Thymus (tissue), 11 donors: ENCODE results near the gene MBNL1. TPM values are rescaled to one million over a fixed set of nuclear protein-coding genes. Genes with fewer than 3 reads are reported as not detected.

Source experiments
- DNase-seq, 9 donors: peaks; one replicate each; pipeline ENCODE4 v3.0.0-alpha.2; 2013; ENCODE audit warnings: low spot score in 9 of 9, low read depth in 6 of 9, missing footprints in 1 of 9
- H3K27ac ChIP-seq, 2 donors: one replicate each; pipeline ENCODE4 v1.5.1; 2013; ENCODE audit warnings: control low read depth in 1 of 2, low read depth in 1 of 2, low read length in 1 of 2, mild to moderate bottlenecking in 1 of 2, moderate library complexity in 1 of 2
- H3K27me3 ChIP-seq, 2 donors: one replicate each; pipeline ENCODE4 v1.5.1; 2013; ENCODE audit warnings: low read length in 1 of 2; ENCODE audit not compliant: control insufficient read depth in 2 of 2, insufficient read depth in 1 of 2
- H3K36me3 ChIP-seq, 2 donors: one replicate each; pipeline ENCODE4 v1.5.1; 2013; ENCODE audit warnings: low read length in 1 of 2, mild to moderate bottlenecking in 1 of 2, moderate library complexity in 1 of 2; ENCODE audit not compliant: control insufficient read depth in 2 of 2, insufficient read depth in 2 of 2
- H3K4me1 ChIP-seq, 2 donors: one replicate each; pipeline ENCODE4 v1.5.1; 2013; ENCODE audit warnings: low read length in 2 of 2; ENCODE audit not compliant: control insufficient read depth in 2 of 2, insufficient read depth in 2 of 2
- H3K4me3 ChIP-seq, 2 donors: one replicate each; pipeline ENCODE4 v1.5.1; 2013; ENCODE audit warnings: low read length in 2 of 2, control low read depth in 1 of 2, mild to moderate bottlenecking in 1 of 2
- H3K9me3 ChIP-seq, 2 donors: one replicate each; pipeline ENCODE4 v1.5.1; 2013; ENCODE audit warnings: low read length in 1 of 2, mild to moderate bottlenecking in 1 of 2; ENCODE audit not compliant: control insufficient read depth in 2 of 2, insufficient read depth in 1 of 2
- WGBS: extraction: QIAGEN DNeasy Blood & Tissue Kit; methylation state at CpG from one replicate; pipeline ENCODE4 v1.1.7; 2013; 5-methylcytosine and 5-hydroxymethylcytosine counted together
- polyA plus RNA-seq: library from polyadenylated mRNA; stranded (reverse); fragments of 200-250 nt; gene quantifications from one replicate; pipeline ENCODE4 v1.2.3, GENCODE V29; 2013
- total RNA-seq: library from RNA; stranded (reverse); fragments of 120-200 nt; gene quantifications from one replicate; pipeline ENCODE4 v1.2.4, GENCODE V29; 2013
- donor health status: healthy.

Gene MBNL1
- total and polyA plus RNA-seq, 2 donors = 89.0 to 178 TPM

DNA sequence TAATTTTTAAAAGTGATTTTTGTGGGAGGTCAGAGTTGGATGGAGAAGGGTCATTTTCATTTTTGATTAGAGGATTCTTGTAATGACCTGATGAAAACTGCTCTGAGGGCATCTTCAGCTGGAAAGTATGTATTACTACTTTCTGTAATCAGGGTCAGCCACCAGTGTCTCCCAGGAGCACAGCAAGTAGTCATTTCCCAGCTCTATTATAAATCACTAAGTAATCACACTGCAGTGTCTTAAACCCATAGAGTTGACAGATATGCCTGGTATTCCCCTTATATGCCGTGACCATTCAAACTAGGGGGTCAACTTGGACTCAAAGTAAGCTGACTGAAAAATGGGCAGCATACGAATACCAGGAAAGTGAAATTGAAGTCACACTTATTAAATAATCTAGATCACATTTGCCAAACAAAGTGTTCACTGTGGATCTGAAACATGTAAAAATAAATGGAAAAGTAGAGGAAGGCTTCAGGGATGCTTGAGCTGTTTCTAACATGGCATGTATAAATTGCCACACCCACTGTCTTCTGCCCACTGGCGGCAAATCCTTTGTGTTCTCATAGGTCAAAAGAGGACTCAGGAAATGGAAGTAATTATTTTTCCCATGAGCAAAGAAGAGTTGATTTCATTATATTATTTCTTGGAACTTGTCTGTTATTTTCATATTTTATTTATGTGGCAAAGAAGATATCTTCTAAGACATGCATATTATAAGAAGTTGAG, 105.7 kb downstream of the MBNL1 start:
- Histone ChIP-seq H3K9me3 (peaks cover 0 to 3% of the 10 kb centered on the region in 2 donors), H3K4me3 (no peak overlapping the region), H3K36me3 (peaks cover 10 to 31% of the 10 kb centered on the region in 2 donors), H3K4me1 (no peaks in the 10 kb centered on the region), H3K27me3 (no peaks in the 10 kb centered on the region), H3K27ac (no peak overlapping the region)
- WGBS = 95% methylated on average over 3 of the region's 3 CpGs
- no peak for DNase-seq

DNA sequence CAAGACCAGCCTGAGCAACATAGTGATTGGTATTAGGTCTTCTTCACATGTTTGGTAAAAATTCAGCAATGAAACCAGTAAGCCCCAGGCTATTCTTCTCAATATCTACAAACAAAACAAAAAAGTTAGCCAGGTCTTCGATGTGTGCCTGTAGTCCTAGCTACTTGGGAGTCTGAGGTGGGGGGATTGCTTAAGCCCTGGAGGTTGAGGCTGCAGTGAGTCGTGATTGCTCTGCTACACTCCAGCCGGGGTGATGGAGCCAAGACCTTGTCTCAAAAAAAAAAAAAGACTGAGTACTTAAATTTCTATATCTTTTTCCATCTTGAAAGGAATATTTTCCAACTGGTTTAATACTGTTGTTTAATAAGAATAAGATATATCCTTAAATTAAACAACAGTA, 106.8 kb downstream of the MBNL1 start:
- 87% methylated on average over 3 of the region's 3 CpGs for WGBS
- DNase-seq = no peak
- peaks cover 0 to 3% of the 10 kb centered on the region in 2 donors for H3K9me3 ChIP-seq
- H3K4me1 ChIP-seq = no peaks in the 10 kb centered on the region
- no peak overlapping the region for H3K4me3 ChIP-seq
- H3K27ac ChIP-seq = peak overlapping the region in 1 of 2 donors; percentile 15
- H3K27me3 ChIP-seq = no peaks in the 10 kb centered on the region
- peaks cover 10 to 32% of the 10 kb centered on the region in 2 donors for H3K36me3 ChIP-seq

DNA sequence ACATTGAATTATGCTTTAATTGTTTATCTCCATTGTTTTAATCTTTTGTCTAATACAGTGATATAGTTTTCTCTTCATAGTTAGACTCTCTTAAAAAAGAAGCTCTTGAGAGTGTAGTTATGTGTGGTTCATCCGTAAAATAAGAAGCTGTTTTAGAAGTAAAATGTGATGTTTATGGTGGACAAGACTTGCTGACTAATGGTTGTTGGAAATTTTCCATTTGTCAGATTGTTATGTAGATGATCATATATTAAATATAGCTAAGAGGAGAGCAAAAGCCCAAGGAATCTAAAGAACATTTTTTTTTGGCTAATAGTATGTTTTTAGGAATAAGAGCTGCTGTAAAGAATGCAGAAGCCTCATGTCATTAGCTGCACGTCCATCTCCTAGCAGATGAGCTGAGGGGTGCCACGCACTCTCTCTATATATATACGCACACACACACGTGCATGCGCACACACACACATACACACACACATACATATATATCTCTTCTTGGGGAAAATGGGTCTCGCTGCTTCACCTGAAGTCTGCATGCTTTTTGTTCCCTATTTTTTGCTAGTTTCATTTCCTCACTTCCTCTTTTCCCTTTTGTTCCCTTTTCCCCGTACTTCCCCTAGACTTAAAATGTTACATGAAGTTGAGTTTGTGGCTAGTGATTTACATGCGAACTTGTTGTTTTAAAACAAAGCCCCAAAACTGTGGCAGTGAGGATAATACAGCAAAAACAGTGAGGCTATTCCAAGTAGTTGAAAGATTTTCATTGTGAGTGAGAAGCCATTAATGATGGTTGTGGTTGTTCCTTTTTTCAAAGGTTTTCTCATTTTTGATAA, 107.8 kb downstream of the MBNL1 start:
- Histone ChIP-seq H3K27ac (no peak overlapping the region), H3K4me1 (no peaks in the 10 kb centered on the region), H3K27me3 (no peaks in the 10 kb centered on the region), H3K9me3 (peaks cover 0 to 3% of the 10 kb centered on the region in 2 donors), H3K4me3 (no peak overlapping the region), H3K36me3 (peaks cover 10 to 28% of the 10 kb centered on the region in 2 donors)
- 58% methylated on average over 9 of the region's 9 CpGs for WGBS
- peak in 5 of 9 donors; percentile 7 to 43 (median 21) for DNase-seq

DNA sequence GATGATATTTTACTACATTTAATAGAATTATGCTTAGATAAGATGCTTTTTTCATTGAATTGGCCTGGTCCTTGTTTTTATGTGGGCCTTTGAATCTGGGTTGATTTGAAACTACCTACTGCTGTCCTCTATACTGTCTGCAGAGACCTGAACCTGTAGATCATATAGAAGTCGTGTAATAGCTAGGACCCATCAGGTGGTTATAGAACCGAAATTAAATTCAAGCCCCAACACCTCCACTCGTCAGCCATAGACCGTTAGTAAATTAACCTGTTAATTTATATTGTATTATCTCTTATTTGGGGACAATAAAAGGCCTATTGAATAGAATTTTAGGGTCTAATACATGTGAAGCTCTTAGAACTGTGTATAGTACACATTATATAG, 108.4 kb downstream of the MBNL1 start:
- Histone ChIP-seq H3K4me1 (no peaks in the 10 kb centered on the region), H3K27ac (no peak overlapping the region), H3K4me3 (no peak overlapping the region), H3K36me3 (peaks cover 10 to 25% of the 10 kb centered on the region in 2 donors), H3K27me3 (no peaks in the 10 kb centered on the region), H3K9me3 (peaks cover 0 to 3% of the 10 kb centered on the region in 2 donors)
- no peak for DNase-seq
- WGBS = 93% methylated on average over 4 of the region's 4 CpGs

DNA sequence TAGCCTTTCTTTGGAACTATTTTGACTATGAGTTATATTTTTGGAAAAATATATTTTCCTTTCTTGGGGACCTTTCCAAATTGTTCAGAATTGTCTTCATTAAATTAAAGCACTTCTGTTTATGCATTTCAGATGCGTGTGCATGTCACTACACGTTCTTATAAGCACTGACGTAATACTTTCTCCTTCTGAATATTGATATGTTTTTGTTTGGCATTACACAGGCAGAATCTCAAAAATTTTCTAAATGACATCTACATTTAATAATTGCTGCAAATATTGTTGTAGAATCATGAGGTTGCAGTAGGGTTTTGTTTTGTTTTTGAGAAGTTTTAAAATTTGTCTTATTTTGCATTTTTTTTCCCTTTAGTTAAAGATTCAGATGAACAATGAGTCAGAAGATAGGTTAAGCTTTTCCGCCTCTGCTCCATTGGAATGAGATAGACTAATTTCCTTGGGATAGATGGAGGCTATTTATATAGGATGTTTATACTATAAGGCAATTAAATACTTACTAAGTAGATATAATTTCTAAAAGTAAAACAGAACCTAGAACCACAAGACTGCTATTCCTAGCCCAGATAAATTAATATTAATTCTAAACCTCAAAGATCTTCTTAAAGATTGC, 110.8 kb downstream of the MBNL1 start:
- WGBS = 97% methylated on average over 4 of the region's 4 CpGs
- Histone ChIP-seq H3K36me3 (peaks cover 4 to 25% of the 10 kb centered on the region in 2 donors), H3K4me1 (no peaks in the 10 kb centered on the region), H3K27ac (no peak overlapping the region), H3K4me3 (no peak overlapping the region), H3K27me3 (no peaks in the 10 kb centered on the region), H3K9me3 (no peaks in the 10 kb centered on the region)
- DNase-seq = no peak

DNA sequence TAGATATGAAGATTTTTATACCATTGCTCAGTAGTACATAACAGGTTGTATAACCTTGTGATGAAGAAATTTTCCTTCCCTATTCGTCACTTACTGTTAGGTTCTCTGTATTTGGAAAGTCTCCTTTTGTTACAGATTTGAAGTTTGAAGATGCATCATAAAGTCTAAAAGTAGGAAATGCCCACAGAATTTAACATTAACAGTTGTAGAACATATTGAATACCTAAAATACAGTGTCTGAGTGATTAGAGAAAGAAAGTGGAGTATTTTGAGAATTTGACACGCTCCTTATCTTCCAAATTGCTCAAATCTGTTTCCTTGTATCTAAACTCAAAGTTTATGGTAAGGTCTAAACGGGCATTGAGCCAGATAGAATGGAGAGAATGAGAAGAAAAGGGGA, 111.3 kb downstream of the MBNL1 start:
- DNase-seq = no peak
- H3K9me3 ChIP-seq = no peaks in the 10 kb centered on the region
- H3K27me3 ChIP-seq = no peaks in the 10 kb centered on the region
- H3K36me3 ChIP-seq = peaks cover 4 to 25% of the 10 kb centered on the region in 2 donors
- H3K4me1 ChIP-seq = no peaks in the 10 kb centered on the region
- WGBS = 91% methylated on average over 3 of the region's 3 CpGs
- no peak overlapping the region for H3K27ac ChIP-seq
- H3K4me3 ChIP-seq = no peak overlapping the region

DNA sequence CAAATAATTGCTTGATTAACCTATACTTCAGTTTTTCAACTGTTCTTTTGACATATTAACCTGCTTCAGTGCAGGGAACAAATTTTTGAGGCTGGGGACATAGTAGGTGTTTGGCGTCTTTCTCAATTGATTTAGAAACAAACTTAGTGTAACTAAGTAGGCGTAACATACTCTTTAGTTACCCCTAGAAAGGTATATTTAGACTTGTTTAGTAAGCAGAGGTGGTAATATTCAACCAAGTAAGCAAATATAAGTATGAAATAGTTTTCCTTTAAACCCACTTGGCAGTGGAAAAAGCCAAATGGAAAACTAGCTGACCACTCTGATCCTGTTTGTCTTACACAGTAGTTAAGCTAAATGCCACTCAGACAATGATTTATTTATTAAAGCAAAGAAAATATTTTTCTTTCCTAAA, 113.2 kb downstream of the MBNL1 start:
- H3K4me3 ChIP-seq = no peak overlapping the region
- peaks cover 4 to 19% of the 10 kb centered on the region in 2 donors for H3K36me3 ChIP-seq
- DNase-seq = no peak
- no peaks in the 10 kb centered on the region for H3K9me3 ChIP-seq
- no peaks in the 10 kb centered on the region for H3K4me1 ChIP-seq
- H3K27me3 ChIP-seq = no peaks in the 10 kb centered on the region
- peak overlapping the region in 1 of 2 donors; percentile 35 for H3K27ac ChIP-seq
- WGBS = 89% methylated on average over 2 of the region's 2 CpGs

DNA sequence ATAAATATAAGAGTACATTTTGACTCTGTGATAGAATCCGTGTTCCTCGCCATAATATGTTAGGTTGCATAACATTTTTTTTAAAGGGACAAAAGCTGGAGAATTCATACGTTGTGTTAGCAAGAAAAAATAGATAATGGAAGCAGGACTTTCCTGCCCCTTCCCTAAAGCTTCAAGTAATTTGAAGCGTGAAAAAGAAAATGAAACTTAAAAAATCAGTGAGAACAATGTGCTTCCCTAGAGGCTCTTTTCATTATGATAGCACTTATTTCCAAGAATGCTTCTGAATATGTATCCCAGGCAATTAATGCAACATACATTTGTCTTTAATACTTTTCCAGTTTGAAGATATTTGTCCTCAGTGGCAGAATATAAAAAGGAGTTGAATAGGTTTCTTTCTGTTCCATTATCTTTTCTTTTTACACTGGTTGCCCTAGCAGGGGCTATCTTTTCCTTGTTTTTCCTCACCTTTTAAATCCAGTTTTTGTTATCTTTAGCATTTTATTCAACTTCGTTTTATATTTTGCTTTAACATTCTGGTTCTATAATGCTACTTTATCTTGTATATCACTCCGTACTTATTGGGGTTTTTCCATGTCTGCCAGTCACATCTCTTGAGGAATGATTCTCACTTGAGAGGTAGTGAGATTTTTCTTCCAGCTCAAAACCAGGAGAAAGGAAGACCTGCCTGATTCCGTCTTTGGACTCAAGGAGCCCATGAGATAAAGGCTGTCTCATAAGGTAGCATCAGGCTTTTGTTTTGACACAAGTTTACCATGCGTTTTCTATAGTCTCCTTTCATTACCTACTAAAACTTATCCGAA, 113.8 kb downstream of the MBNL1 start:
- Histone ChIP-seq H3K27ac (peak overlapping the region in 1 of 2 donors; percentile 35), H3K36me3 (peaks cover 4 to 19% of the 10 kb centered on the region in 2 donors), H3K27me3 (no peaks in the 10 kb centered on the region), H3K4me1 (no peaks in the 10 kb centered on the region), H3K9me3 (no peaks in the 10 kb centered on the region), H3K4me3 (no peak overlapping the region)
- no peak for DNase-seq
- 80% methylated on average over 9 of the region's 9 CpGs for WGBS
